H9 (cell line): ENCODE data around the gene CABYR. TPM values are rescaled to one million over a fixed set of nuclear protein-coding genes. Genes with fewer than 3 reads are reported as not detected.

ENCODE experiments used
- DNase-seq: peaks from one replicate; pipeline ENCODE4 v3.0.0-alpha.2; 2017
- H2AFZ ChIP-seq: one replicate; pipeline ENCODE4 v1.6.1; 2013; ENCODE audit warnings: mild to moderate bottlenecking, low read length, control low read depth, moderate library complexity
- H2AK5ac ChIP-seq: 2 replicates; pipeline ENCODE4 v1.6.1; 2013; ENCODE audit warnings: low read length, control low read depth, mixed read lengths; ENCODE audit not compliant: insufficient read length
- H2BK120ac ChIP-seq: one replicate; pipeline ENCODE4 v1.6.1; 2013; ENCODE audit warnings: low read depth, mild to moderate bottlenecking, low read length, control low read depth, inconsistent platforms; ENCODE audit not compliant: poor library complexity, severe bottlenecking
- H2BK12ac ChIP-seq: 2 replicates; pipeline ENCODE4 v1.6.1; 2013; ENCODE audit warnings: low read length, control low read depth, mixed read lengths, low read depth; ENCODE audit not compliant: insufficient read length
- H2BK15ac ChIP-seq: 2 replicates; pipeline ENCODE4 v1.6.1; 2013; ENCODE audit warnings: low read depth, low read length, control low read depth
- H2BK20ac ChIP-seq: one replicate; pipeline ENCODE4 v1.6.1; 2013; ENCODE audit warnings: low read depth, mild to moderate bottlenecking, low read length, control low read depth, inconsistent platforms; ENCODE audit not compliant: poor library complexity, severe bottlenecking
- H2BK5ac ChIP-seq: 2 replicates; pipeline ENCODE4 v1.6.1; 2013; ENCODE audit warnings: low read length, control low read depth, mixed read lengths; ENCODE audit not compliant: insufficient read length
- H3K14ac ChIP-seq: 2 replicates; pipeline ENCODE4 v1.6.1; 2013; ENCODE audit warnings: low read length, control low read depth; ENCODE audit not compliant: insufficient read depth
- H3K18ac ChIP-seq: 2 replicates; pipeline ENCODE4 v1.6.1; 2013; ENCODE audit warnings: low read depth, mild to moderate bottlenecking, mixed read lengths, low read length, control low read depth; ENCODE audit not compliant: insufficient read length
- H3K23ac ChIP-seq: 2 replicates; pipeline ENCODE4 v1.6.1; 2013; ENCODE audit warnings: low read length, control low read depth, mixed read lengths, low read depth; ENCODE audit not compliant: insufficient read length
- H3K23me2 ChIP-seq: 2 replicates; pipeline ENCODE4 v1.6.1; 2013; ENCODE audit warnings: low read depth, mild to moderate bottlenecking, mixed read lengths, low read length, control low read depth; ENCODE audit not compliant: insufficient read length, poor library complexity, severe bottlenecking
- H3K27ac ChIP-seq: 2 replicates; pipeline ENCODE4 v1.5.1; 2013; ENCODE audit warnings: low read length, control low read depth, mixed read lengths, low read depth; ENCODE audit not compliant: insufficient read length
- H3K27me3 ChIP-seq: 2 replicates; pipeline ENCODE4 v1.6.1; 2013; ENCODE audit warnings: low read length, control low read depth, inconsistent platforms; ENCODE audit not compliant: insufficient read depth
- H3K4ac ChIP-seq: 2 replicates; pipeline ENCODE4 v1.6.1; 2013; ENCODE audit warnings: low read depth, mild to moderate bottlenecking, control low read depth, inconsistent platforms, low read length, moderate library complexity
- H3K4me1 ChIP-seq: 2 replicates; pipeline ENCODE4 v1.6.1; 2013; ENCODE audit warnings: low read length, control low read depth, inconsistent platforms; ENCODE audit not compliant: insufficient read depth
- H3K4me2 ChIP-seq: 2 replicates; pipeline ENCODE4 v1.6.1; 2013; ENCODE audit warnings: low read length, control low read depth, mixed read lengths; ENCODE audit not compliant: insufficient read length, insufficient read depth
- H3K56ac ChIP-seq: 2 replicates; pipeline ENCODE4 v1.6.1; 2013; ENCODE audit warnings: low read depth, mild to moderate bottlenecking, mixed read lengths, low read length, control low read depth; ENCODE audit not compliant: insufficient read length
- H3K79me1 ChIP-seq: 2 replicates; pipeline ENCODE4 v1.6.1; 2013; ENCODE audit warnings: low read depth, mild to moderate bottlenecking, moderate library complexity, low read length, control low read depth, inconsistent platforms; ENCODE audit not compliant: insufficient read depth, poor library complexity, severe bottlenecking
- H3K79me2 ChIP-seq: 2 replicates; pipeline ENCODE4 v1.6.1; 2013; ENCODE audit warnings: low read length, control low read depth, inconsistent platforms; ENCODE audit not compliant: insufficient read depth
- H3K9ac ChIP-seq: 2 replicates; pipeline ENCODE4 v1.6.1; 2013; ENCODE audit warnings: low read length, control low read depth, mixed read lengths; ENCODE audit not compliant: insufficient read length; ENCODE audit errors: extremely low read depth
- H3K9me3 ChIP-seq: one replicate; pipeline ENCODE4 v1.6.1; 2013; ENCODE audit warnings: low read depth, low read length, inconsistent platforms; ENCODE audit not compliant: control insufficient read depth
- H3T11ph ChIP-seq: one replicate; pipeline ENCODE4 v1.6.1; 2013; ENCODE audit warnings: mild to moderate bottlenecking, low read length, control low read depth, inconsistent platforms
- H4K20me1 ChIP-seq: one replicate; pipeline ENCODE4 v1.6.1; 2013; ENCODE audit not compliant: control insufficient read depth, insufficient read length, insufficient read depth
- H4K5ac ChIP-seq: 2 replicates; pipeline ENCODE4 v1.6.1; 2013; ENCODE audit warnings: low read depth, mild to moderate bottlenecking, mixed read lengths, low read length, control low read depth; ENCODE audit not compliant: insufficient read length
- H4K8ac ChIP-seq: replicated peaks from 2 replicates; pipeline ENCODE4 v1.6.1; 2013; ENCODE audit warnings: low read length, control low read depth, mixed read lengths, low read depth; ENCODE audit not compliant: insufficient read length
- H4K91ac ChIP-seq: 2 replicates; pipeline ENCODE4 v1.6.1; 2013; ENCODE audit warnings: low read depth, mild to moderate bottlenecking, moderate library complexity, mixed read lengths, low read length, control low read depth; ENCODE audit not compliant: insufficient read length
- H3K27ac Mint-ChIP-seq, 3 experiments: 2 replicates in 2 of 3; 3 replicates in 1 of 3; pipeline ENCODE4 v1.8.0; 2020 to 2021; ENCODE audit warnings: mixed read lengths in 3 of 3, mild to moderate bottlenecking in 1 of 3, moderate library complexity in 1 of 3
- H3K27me3 Mint-ChIP-seq: 2 replicates; pipeline ENCODE4 v1.8.0; 2021; ENCODE audit warnings: low read depth, mild to moderate bottlenecking, moderate library complexity, mixed read lengths
- H3K36me3 Mint-ChIP-seq, 3 experiments: 2 replicates in 2 of 3; 3 replicates in 1 of 3; pipeline ENCODE4 v1.8.0; 2020 to 2021; ENCODE audit warnings: low read depth in 3 of 3, mixed read lengths in 3 of 3; ENCODE audit not compliant: insufficient read depth in 1 of 3
- H3K4me1 Mint-ChIP-seq, 2 experiments: 2 replicates each; pipeline ENCODE4 v1.8.0; 2020; ENCODE audit warnings: mixed read lengths in 2 of 2
- H3K4me3 Mint-ChIP-seq, 2 experiments: 2 replicates in 1 of 2; 3 replicates in 1 of 2; pipeline ENCODE4 v1.8.0; 2020 to 2021; ENCODE audit warnings: mild to moderate bottlenecking in 2 of 2, mixed read lengths in 2 of 2, moderate library complexity in 1 of 2
- H3K9me3 Mint-ChIP-seq, 2 experiments: 2 replicates in 1 of 2; 3 replicates in 1 of 2; pipeline ENCODE4 v1.8.0; 2020; ENCODE audit warnings: mild to moderate bottlenecking in 2 of 2, mixed read lengths in 2 of 2, moderate library complexity in 1 of 2
- WGBS: extraction: QIAGEN DNeasy Blood & Tissue Kit; methylation state at CpG from one replicate; pipeline ENCODE4 v1.1.7; 2013; ENCODE audit warnings: missing lambda C conversion rate, low lambda C conversion rate, mixed read lengths; ENCODE audit not compliant: insufficient read length; ENCODE audit errors: extremely low coverage; 5-methylcytosine and 5-hydroxymethylcytosine counted together
- total RNA-seq: library from RNA; stranded (reverse); gene quantifications from 2 replicates; pipeline ENCODE4 v1.2.1, GENCODE V29; 2021
- TF ChIP-seq, protein P1 (sequence below): fragments of 200-600 bp; sonication (generic); conservative IDR thresholded peaks from 3 replicates; pipeline ENCODE4 v1.8.0; 2021; ENCODE audit warnings: antibody characterized with exemption, mild to moderate bottlenecking

The CABYR gene
- total RNA-seq, 1 experiment from 2014 or later: 13.6 TPM

DNA sequence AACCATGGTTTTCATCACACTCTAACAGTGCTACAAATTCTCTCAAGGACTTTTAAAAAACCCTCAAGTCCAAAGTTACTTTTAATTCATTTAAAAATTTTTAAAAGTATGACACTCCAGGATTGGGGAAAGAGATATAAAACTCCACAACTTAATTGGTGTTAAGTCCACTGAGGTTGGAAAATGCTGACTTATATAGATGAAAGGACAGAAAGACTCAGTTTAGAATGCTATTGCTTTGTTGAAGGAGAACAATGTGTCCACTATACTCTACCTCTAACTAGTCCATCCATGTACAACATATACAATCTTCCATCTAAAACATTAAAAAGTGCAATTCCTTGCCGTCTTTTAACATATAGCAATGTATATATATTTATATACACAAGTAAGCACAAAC, 41.2 kb downstream of the CABYR start:
- H3K36me3 Mint-ChIP-seq: peaks cover 5 to 11% (median 9%) of the 10 kb centered on the region in 3 experiments; a peak in 5 of 7 replicates
- H3K27me3 Mint-ChIP-seq: no peaks in the 10 kb centered on the region
- TF ChIP-seq, protein P1, sequence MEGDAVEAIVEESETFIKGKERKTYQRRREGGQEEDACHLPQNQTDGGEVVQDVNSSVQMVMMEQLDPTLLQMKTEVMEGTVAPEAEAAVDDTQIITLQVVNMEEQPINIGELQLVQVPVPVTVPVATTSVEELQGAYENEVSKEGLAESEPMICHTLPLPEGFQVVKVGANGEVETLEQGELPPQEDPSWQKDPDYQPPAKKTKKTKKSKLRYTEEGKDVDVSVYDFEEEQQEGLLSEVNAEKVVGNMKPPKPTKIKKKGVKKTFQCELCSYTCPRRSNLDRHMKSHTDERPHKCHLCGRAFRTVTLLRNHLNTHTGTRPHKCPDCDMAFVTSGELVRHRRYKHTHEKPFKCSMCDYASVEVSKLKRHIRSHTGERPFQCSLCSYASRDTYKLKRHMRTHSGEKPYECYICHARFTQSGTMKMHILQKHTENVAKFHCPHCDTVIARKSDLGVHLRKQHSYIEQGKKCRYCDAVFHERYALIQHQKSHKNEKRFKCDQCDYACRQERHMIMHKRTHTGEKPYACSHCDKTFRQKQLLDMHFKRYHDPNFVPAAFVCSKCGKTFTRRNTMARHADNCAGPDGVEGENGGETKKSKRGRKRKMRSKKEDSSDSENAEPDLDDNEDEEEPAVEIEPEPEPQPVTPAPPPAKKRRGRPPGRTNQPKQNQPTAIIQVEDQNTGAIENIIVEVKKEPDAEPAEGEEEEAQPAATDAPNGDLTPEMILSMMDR: no peak
- Histone ChIP-seq H3K4ac (no peak overlapping the region), H3K79me2 (no peaks in the 10 kb centered on the region), H3K18ac (no peak overlapping the region), H3K4me2 (no peak overlapping the region), H2BK20ac (no peak overlapping the region), H3T11ph (no peak overlapping the region), H3K14ac (no peak overlapping the region), H3K27me3 (no peaks in the 10 kb centered on the region), H3K79me1 (no peaks in the 10 kb centered on the region), H4K8ac (no peak overlapping the region), H4K91ac (no peak overlapping the region), H2BK5ac (no peak overlapping the region), H3K23me2 (no peaks in the 10 kb centered on the region), H3K4me1 (no peaks in the 10 kb centered on the region; the same call in 1 of the 2 replicates), H3K23ac (no peak overlapping the region), H3K27ac (no peak overlapping the region), H2BK120ac (no peak overlapping the region), H2AFZ (no peak overlapping the region), H3K9me3 (no peaks in the 10 kb centered on the region), H2BK12ac (no peak overlapping the region), H4K5ac (no peak overlapping the region), H4K20me1 (no peaks in the 10 kb centered on the region), H3K56ac (no peak overlapping the region), H2BK15ac (no peak overlapping the region), H2AK5ac (no peak overlapping the region), H3K9ac (no peak overlapping the region)
- H3K27ac Mint-ChIP-seq: no peak overlapping the region
- H3K4me3 Mint-ChIP-seq: no peak overlapping the region
- peaks cover 17 to 21% of the 10 kb centered on the region in 2 experiments for H3K4me1 Mint-ChIP-seq
- H3K9me3 Mint-ChIP-seq: no peaks in the 10 kb centered on the region
- WGBS: no CpG with 5 or more reads among the region's 1 CpG
- DNase-seq: no peak
